ENCODE data around the gene MVB12A. TPM values are rescaled to one million over a fixed set of nuclear protein-coding genes. Genes with fewer than 3 reads are reported as not detected.
A peak's percentile ranks its signal among the peaks of the same experiment; 100 is the strongest.

Gene MVB12A
- total RNA-seq, 1 donor from 2014 or later, result 53.3 TPM

- Histone ChIP-seq H3K36me3 (no peaks in the 10 kb centered on the region), H3K4me3 (no peak overlapping the region), H3K9me3 (no peaks in the 10 kb centered on the region), H3K4me1 (no peaks in the 10 kb centered on the region), H3K27me3 (no peaks in the 10 kb centered on the region), H3K27ac (no peak overlapping the region)
- DNase-seq (ENCODE audit: extremely low spot score in 2 of 2), result no peak
- intact Hi-C loops (cut with DNase I), result no loop called here
- TF ChIP-seq POLR2A (IDR thresholded peaks at IDR 0.05), result no peak
- TF ChIP-seq POLR2AphosphoS5 (IDR thresholded peaks at IDR 0.05; ENCODE audit: insufficient read depth in 1 of 2, low read depth in 1 of 2), result peak in 1 of 2 donors; percentile 22
Observed at GRCh38 chr19:17441241-17442021, 21.6 kb downstream of the MVB12A start.

DNA sequence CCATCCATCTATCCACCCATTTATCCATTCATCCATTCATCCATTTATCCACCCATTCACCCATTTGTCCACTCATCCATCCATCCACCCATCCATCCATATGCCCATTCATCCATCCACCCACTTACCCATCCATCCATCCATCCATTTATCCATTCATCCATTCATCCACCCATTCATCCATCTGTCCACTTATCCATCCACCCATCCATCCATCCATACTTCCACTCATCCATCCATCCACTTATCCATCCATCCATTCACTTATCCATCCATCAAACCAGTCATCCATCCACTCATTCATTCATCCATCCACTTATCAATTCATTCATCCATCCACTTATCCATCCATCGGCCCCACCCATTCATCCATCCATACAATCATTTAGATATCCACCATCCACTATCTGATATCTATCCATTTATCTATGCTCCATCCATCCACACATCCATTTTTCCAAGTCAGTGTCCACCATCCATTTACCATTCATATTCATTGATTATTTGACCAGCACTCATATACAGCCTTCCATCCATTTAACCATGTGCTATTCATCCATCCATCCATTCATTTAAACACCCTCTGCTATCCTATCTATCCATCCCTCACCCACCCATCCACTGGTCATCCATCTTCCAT is 25.8 kb downstream of the MVB12A start:
- intact Hi-C loops (cut with DNase I), result no loop called here

DNA sequence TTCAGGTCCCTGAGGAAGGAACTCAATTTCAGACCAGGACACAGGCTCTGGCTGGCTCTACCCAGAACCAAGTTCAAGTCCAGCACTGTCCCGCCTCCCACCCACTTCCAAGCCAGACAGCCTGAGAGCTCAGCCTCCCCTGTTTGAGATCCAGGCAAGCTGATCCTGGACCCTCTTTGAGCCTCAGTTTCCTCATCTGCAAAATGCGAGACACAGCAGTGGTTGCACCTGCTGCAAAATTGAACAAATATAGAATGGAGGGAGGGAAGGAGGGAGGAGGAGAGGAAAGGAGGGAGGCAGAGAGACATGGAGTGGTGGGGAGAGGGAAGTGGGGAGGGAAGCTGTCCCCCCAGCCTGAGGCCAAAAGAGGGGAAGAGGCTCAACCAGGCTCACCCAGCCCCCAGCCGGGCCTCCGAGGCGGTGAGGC is 27.9 kb downstream of the MVB12A start:
- no peaks in the 10 kb centered on the region for H3K36me3 ChIP-seq
- intact Hi-C loops (cut with DNase I), result no loop called here
- peaks cover 12% of the 10 kb centered on the region for H3K4me1 ChIP-seq
- H3K4me3 ChIP-seq, result peak overlapping the region; percentile 46 to 59
- no peaks in the 10 kb centered on the region for H3K9me3 ChIP-seq
- TF ChIP-seq CTCF (IDR thresholded peaks at IDR 0.05), result no peak
- no peak for TF ChIP-seq POLR2A (IDR thresholded peaks at IDR 0.05)
- TF ChIP-seq POLR2AphosphoS5 (IDR thresholded peaks at IDR 0.05; ENCODE audit: insufficient read depth in 1 of 2, low read depth in 1 of 2), result no peak
- no peaks in the 10 kb centered on the region for H3K27me3 ChIP-seq
- no peak overlapping the region for H3K27ac ChIP-seq
- no peak for DNase-seq (ENCODE audit: extremely low spot score in 2 of 2)

More for the DNA sequence above, 25.8 kb downstream of the MVB12A start:
- Histone ChIP-seq H3K27ac (no peak overlapping the region), H3K4me1 (peaks cover 8% of the 10 kb centered on the region), H3K27me3 (no peaks in the 10 kb centered on the region), H3K9me3 (no peaks in the 10 kb centered on the region), H3K36me3 (no peaks in the 10 kb centered on the region), H3K4me3 (no peak overlapping the region)
- no peak for TF ChIP-seq POLR2AphosphoS5 (IDR thresholded peaks at IDR 0.05; ENCODE audit: insufficient read depth in 1 of 2, low read depth in 1 of 2)
- TF ChIP-seq POLR2A (IDR thresholded peaks at IDR 0.05), result no peak
- TF ChIP-seq CTCF (IDR thresholded peaks at IDR 0.05), result no peak
- DNase-seq (ENCODE audit: extremely low spot score in 2 of 2), result no peak

GRCh38 chr19:17448131-17448967 is 28.5 kb downstream of the MVB12A start, which contains the start of gene TMEM221:
TMEM221 (minus strand) TSS chr19:17448668; CDS start chr19:17448462, 206 bp downstream.
- H3K27me3 ChIP-seq, result no peaks in the 10 kb centered on the region
- H3K36me3 ChIP-seq, result no peaks in the 10 kb centered on the region
- peaks cover 12% of the 10 kb centered on the region for H3K4me1 ChIP-seq
- no peak for DNase-seq (ENCODE audit: extremely low spot score in 2 of 2)
- H3K9me3 ChIP-seq, result no peaks in the 10 kb centered on the region
- H3K27ac ChIP-seq, result no peak within 1 kb of the TSS
- TF ChIP-seq CTCF (IDR thresholded peaks at IDR 0.05) (peak in 1 of 3 experiments; percentile 15), POLR2AphosphoS5 (IDR thresholded peaks at IDR 0.05; ENCODE audit: insufficient read depth in 1 of 2, low read depth in 1 of 2) (peak in 1 of 2 donors; percentile 6), POLR2A (IDR thresholded peaks at IDR 0.05) (no peak)
- intact Hi-C loops (cut with DNase I), result no loop called here
- H3K4me3 ChIP-seq, result peak within 1 kb of the TSS; percentile 46 to 59
